Measurements from ENCODE around the gene THOC5. TPM values are rescaled to one million over a fixed set of nuclear protein-coding genes. Genes with fewer than 3 reads are reported as not detected.

The THOC5 gene
- total RNA-seq, 1 experiment from 2014 or later, result 80.6 TPM

DNA sequence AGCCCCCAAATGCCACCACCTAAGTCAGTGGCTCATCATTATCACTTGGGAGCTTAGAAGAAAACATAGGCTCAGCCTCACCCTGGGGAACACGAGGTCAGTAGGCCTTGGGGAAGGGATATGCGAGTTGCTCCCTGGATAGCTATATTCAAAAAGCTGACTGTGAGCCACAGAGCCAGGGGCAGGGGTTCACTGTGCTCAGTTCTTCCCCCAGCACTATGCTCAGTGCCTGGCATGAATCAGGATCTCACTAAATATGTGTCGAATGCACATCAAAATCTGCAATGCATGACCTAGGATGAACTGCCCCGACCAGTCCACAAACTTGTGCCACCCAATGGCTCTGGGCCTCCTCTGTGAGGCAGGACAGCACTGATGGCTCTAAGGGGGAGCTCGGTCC lies 35.1 kb downstream of the THOC5 start:
- H4K20me1 ChIP-seq (ENCODE audit: insufficient read depth), result no peaks in the 10 kb centered on the region
- no peak for ATAC-seq
- TF ChIP-seq EGR1 (IDR thresholded peaks at IDR 0.05; ENCODE audit: low read depth), result no peak
- TF ChIP-seq FOSL1 (IDR thresholded peaks at IDR 0.05; ENCODE audit: low read depth), result no peak
- TF ChIP-seq POLR2A (IDR thresholded peaks at IDR 0.05; ENCODE audit: borderline replicate concordance, extremely low read depth, insufficient read depth, insufficient read length), result no peak
- no peak for TF ChIP-seq RAD21 (IDR thresholded peaks at IDR 0.05; ENCODE audit: low read depth)
- TF ChIP-seq ZFX (IDR thresholded peaks at IDR 0.05), result no peak
- TF ChIP-seq, protein P1, sequence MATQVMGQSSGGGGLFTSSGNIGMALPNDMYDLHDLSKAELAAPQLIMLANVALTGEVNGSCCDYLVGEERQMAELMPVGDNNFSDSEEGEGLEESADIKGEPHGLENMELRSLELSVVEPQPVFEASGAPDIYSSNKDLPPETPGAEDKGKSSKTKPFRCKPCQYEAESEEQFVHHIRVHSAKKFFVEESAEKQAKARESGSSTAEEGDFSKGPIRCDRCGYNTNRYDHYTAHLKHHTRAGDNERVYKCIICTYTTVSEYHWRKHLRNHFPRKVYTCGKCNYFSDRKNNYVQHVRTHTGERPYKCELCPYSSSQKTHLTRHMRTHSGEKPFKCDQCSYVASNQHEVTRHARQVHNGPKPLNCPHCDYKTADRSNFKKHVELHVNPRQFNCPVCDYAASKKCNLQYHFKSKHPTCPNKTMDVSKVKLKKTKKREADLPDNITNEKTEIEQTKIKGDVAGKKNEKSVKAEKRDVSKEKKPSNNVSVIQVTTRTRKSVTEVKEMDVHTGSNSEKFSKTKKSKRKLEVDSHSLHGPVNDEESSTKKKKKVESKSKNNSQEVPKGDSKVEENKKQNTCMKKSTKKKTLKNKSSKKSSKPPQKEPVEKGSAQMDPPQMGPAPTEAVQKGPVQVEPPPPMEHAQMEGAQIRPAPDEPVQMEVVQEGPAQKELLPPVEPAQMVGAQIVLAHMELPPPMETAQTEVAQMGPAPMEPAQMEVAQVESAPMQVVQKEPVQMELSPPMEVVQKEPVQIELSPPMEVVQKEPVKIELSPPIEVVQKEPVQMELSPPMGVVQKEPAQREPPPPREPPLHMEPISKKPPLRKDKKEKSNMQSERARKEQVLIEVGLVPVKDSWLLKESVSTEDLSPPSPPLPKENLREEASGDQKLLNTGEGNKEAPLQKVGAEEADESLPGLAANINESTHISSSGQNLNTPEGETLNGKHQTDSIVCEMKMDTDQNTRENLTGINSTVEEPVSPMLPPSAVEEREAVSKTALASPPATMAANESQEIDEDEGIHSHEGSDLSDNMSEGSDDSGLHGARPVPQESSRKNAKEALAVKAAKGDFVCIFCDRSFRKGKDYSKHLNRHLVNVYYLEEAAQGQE (IDR thresholded peaks at IDR 0.05; ENCODE audit: low read depth), result no peak
- no peak for TF ChIP-seq POLR2AphosphoS5 (IDR thresholded peaks at IDR 0.05; ENCODE audit: low read depth, low read length)
- TF ChIP-seq, protein P2, sequence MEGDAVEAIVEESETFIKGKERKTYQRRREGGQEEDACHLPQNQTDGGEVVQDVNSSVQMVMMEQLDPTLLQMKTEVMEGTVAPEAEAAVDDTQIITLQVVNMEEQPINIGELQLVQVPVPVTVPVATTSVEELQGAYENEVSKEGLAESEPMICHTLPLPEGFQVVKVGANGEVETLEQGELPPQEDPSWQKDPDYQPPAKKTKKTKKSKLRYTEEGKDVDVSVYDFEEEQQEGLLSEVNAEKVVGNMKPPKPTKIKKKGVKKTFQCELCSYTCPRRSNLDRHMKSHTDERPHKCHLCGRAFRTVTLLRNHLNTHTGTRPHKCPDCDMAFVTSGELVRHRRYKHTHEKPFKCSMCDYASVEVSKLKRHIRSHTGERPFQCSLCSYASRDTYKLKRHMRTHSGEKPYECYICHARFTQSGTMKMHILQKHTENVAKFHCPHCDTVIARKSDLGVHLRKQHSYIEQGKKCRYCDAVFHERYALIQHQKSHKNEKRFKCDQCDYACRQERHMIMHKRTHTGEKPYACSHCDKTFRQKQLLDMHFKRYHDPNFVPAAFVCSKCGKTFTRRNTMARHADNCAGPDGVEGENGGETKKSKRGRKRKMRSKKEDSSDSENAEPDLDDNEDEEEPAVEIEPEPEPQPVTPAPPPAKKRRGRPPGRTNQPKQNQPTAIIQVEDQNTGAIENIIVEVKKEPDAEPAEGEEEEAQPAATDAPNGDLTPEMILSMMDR (IDR thresholded peaks at IDR 0.05 in 2 of 3, conservative IDR thresholded peaks at IDR 0.05 in 1 of 3; ENCODE audit: borderline replicate concordance in 1 of 3, insufficient read depth in 1 of 3, low read depth in 2 of 3, low read length in 2 of 3), result no peak
- no peak for TF ChIP-seq JUND (IDR thresholded peaks at IDR 0.05)
- no peak for TF ChIP-seq EZH2phosphoT487 (IDR thresholded peaks at IDR 0.05; ENCODE audit: borderline replicate concordance)
- TF ChIP-seq, protein P3, sequence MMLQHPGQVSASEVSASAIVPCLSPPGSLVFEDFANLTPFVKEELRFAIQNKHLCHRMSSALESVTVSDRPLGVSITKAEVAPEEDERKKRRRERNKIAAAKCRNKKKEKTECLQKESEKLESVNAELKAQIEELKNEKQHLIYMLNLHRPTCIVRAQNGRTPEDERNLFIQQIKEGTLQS (IDR thresholded peaks at IDR 0.05), result no peak
- no peak for TF ChIP-seq ZNF274 (IDR thresholded peaks at IDR 0.05; ENCODE audit: low read depth, low read length)
- TF ChIP-seq, protein P4, sequence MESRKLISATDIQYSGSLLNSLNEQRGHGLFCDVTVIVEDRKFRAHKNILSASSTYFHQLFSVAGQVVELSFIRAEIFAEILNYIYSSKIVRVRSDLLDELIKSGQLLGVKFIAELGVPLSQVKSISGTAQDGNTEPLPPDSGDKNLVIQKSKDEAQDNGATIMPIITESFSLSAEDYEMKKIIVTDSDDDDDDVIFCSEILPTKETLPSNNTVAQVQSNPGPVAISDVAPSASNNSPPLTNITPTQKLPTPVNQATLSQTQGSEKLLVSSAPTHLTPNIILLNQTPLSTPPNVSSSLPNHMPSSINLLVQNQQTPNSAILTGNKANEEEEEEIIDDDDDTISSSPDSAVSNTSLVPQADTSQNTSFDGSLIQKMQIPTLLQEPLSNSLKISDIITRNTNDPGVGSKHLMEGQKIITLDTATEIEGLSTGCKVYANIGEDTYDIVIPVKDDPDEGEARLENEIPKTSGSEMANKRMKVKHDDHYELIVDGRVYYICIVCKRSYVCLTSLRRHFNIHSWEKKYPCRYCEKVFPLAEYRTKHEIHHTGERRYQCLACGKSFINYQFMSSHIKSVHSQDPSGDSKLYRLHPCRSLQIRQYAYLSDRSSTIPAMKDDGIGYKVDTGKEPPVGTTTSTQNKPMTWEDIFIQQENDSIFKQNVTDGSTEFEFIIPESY (IDR thresholded peaks at IDR 0.05; ENCODE audit: extremely low read depth, insufficient replicate concordance, low read length), result no peak
- no peak for TF ChIP-seq SP1 (IDR thresholded peaks at IDR 0.05; ENCODE audit: low read depth)
- H3K27me3 ChIP-seq (ENCODE audit: insufficient read depth, low read length), result no peaks in the 10 kb centered on the region
- ChIA-PET CTCF (no interaction called here), POLR2A (no interaction called here), RAD21 (ENCODE audit: low non-redundant PET in 1 of 2, low total read pairs in 2 of 2, uncharacterized antibody in 2 of 2, unreplicated experiment in 2 of 2) (no interaction called here)
- no peak for DNase-seq (ENCODE audit: low read depth, low spot score)
- no peak overlapping the region for H3K27ac ChIP-seq (ENCODE audit: low read depth, low read length)
- H3K4me3 ChIP-seq (replicated peaks in 1 of 2; ENCODE audit: low read depth in 1 of 2, low read length in 2 of 2), result no peak overlapping the region
- H3K9me3 ChIP-seq (ENCODE audit: control insufficient read depth in 1 of 2, insufficient read depth in 1 of 2, low read depth in 1 of 2, low read length in 2 of 2), result no peaks in the 10 kb centered on the region
- intact Hi-C loops (cut with micrococcal nuclease), result no loop called here
- H3K9ac ChIP-seq (ENCODE audit: low read length), result no peak overlapping the region
- BruUV-seq (replicated peaks), result no TSS peak
- H3K4me1 ChIP-seq (ENCODE audit: control insufficient read depth in 1 of 2, insufficient read depth in 2 of 2, low read length in 2 of 2), result no peaks in the 10 kb centered on the region
- peaks cover 41 to 42% of the 10 kb centered on the region in 2 experiments for H3K36me3 ChIP-seq (ENCODE audit: control insufficient read depth in 1 of 2, insufficient read depth in 2 of 2, low read length in 2 of 2)
- H3K79me2 ChIP-seq (ENCODE audit: insufficient read depth, low read length), result no peaks in the 10 kb centered on the region
- H2AFZ ChIP-seq (ENCODE audit: low read depth, low read length, poor library complexity, severe bottlenecking), result no peak overlapping the region
- no peaks in the 10 kb centered on the region for H3K9me2 ChIP-seq (ENCODE audit: insufficient read depth)
- H3K4me2 ChIP-seq (ENCODE audit: low read length), result no peak overlapping the region

All from HCT116 (cell line).